HG02884 (cell line): ENCODE data around the gene DPP3.
"Not testable (repeated sequence)": the region's sequence is repeated elsewhere in the genome, so short reads cannot be mapped to it uniquely, and the experiment has no call there.

Experiments
- ATAC-seq: cut with Tn5 transposase; IDR thresholded peaks from one replicate; pipeline ENCODE4 v1.9.1; 2021; ENCODE audit warnings: mild to moderate bottlenecking, moderate library complexity; ENCODE audit not compliant: unreplicated experiment

Gene DPP3

DNA sequence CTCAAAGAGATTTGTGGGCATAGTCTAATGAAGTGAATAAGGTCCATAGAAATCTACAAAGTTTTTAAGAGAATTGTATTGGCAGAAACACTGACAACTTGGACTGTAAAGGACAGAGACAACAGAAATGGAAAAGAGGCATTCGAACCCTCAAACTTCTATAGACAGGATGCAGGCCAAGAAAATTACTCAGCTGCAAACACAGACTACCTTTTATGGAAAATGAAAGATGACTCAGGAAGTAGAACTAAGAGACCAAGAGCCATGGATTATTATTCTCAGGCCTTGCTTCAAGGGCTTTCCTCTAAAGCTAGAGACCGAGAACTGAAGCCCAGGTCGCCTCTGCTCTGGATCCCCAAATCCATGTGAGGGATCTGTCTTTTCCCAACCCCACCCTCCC, 17.3 kb upstream of the DPP3 start:
- no peak for ATAC-seq

DNA sequence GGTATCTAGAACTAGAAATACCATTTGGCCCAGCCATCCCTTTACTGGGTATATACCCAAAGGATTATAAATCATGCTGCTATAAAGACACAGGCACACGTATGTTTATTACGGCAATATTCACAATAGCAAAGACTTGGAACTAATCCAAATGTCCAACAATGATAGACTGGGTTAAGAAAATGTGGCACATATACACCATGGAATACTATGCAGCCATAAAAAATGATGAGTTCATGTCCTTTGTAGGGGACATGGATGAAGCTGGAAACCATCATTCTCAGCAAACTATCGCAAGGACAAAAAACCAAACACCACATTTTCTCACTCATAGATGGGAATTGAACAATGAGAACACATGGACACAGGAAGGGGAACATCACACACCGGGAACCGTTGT, 16.1 kb upstream of the DPP3 start:
- ATAC-seq, result not testable (repeated sequence)

DNA sequence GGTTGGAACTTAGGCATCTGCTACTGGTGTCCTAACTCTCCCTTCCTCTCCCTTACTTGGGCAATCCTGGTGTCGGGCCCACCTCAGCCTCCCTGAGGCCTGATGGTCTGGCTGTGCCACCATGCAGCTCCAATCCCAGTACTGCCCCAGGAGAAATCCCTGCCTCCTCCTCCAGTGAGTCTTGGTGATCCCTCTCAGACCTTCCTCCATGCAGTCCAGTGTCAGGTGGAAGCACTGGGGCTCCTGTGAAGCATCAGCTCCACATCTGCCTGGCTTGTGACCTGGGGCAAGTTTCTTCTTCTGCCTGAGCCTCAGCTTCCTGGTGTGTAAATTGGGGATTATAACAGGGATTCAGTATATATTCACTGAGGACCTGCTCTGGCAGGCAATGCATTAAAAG, 15.3 kb upstream of the DPP3 start:
- ATAC-seq, result no peak

DNA sequence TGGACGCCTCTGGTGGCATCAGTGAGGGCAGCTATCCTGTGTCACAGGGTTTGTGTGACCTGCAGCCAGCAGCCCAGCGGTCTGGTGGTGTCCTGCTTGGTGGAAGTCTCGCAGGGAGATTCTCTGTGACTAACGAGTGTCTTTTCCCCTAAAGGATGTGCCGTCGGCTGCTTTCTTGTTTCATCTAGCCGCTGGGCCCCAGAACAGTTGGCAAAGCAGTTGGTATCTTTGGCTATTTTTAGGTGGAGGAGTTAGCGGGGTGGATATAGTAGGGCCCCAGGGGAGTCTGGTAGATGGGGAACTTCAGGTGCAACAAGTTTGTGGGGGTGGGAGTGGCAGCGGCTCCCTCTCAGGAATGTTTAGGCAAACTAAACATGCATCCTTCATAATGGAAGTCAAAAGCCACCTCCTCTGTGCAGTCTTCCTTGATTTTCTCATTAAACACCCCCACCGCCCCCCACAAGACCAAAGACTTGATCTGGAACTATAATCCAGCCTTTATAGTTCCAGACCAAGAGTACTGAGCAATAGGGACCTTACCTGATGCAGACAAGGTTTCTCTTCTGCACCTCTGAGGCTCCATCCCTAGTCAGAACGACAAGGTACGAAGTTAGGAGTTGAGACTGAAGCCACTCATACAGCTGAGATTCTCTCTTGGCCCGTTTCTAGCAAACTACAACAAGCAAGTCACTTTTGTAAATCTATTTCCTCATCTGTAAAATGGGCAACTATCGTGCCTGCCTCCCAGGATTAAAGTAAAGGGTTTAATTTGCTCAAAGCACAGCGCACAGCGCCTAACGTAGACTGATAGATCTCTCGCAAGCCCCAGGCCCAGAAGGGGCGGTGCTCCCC, 14.6 kb upstream of the DPP3 start:
- ATAC-seq, result no peak

DNA sequence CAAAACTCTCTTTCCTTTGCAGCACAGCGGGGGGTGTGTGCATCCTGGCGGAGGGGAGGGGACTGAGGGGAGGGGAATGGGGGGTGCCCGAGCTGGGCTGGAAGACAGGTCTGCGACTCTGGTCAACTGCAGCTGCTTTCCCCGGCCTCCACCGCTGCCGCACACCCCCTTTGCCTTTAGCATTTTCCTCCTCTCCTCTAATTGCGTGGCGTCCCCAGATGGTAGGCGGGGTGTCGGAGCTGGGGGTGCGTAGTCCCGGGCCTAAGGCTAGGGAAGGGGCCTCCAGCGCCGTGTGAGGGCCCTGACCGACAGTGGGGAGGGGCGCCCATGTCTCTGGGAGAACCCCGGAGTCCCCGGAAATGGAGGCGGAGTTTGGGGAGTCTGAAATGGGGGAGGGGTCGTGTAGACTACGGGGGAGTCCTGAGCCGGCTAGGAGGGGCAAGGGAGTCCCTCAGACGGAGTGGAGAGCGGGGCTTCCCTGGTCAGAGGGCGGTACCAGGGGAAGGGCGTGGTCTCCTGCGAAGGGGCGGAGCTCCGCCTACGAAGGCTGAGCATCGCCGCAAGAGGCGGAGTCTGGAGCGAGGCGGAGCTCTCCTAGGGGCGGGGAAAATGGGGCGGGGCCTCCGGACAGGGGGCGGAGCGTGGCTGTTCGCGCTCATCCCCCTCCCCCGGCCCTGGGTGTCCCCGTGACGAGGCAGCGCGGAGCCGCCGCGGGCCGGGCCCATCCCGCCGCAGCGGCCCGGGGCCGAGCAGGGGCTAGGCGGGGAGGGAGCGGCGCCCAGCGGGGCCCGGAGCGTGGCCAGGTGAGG, 13.8 kb upstream of the DPP3 start, which contains the start of gene PELI3:
Gene PELI3 (plus strand): TSS at position 681 of the 809 bp plus-strand sequence. CDS start 1,224 bp downstream, outside the sequence.
- peak; percentile 79 for ATAC-seq

DNA sequence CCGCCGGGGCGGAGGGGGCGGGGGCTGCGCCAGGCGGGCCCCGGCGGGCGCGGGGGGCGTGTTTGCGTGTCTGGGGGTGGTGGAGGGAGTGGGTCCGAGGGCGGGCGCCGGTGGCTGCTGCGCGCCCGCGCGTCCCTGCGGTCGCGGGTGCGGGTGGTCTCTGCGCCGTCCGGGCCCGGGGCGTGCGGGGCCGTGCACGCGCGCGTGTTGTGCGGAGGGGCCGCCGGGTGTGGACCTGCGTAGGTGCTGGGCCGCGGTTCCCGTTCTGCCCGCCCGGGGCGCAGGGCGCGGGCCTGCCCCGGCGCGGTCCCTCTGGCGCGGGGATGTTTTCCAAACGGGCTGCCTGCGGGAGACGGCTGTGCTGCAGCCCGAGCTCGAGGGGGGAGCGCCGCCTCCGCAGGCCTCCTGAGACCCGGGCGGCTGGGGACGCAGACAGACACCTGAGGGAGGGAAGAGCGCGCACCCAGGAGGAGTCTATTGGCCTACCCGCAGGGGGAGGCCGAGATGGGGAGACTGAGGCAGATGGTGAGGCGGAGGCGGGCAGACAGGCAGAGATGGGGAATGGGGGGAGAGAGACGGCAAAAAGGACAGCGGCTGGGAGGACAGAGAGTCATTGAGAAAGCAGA, 13.1 kb upstream of the DPP3 start:
- ATAC-seq, result no peak

DNA sequence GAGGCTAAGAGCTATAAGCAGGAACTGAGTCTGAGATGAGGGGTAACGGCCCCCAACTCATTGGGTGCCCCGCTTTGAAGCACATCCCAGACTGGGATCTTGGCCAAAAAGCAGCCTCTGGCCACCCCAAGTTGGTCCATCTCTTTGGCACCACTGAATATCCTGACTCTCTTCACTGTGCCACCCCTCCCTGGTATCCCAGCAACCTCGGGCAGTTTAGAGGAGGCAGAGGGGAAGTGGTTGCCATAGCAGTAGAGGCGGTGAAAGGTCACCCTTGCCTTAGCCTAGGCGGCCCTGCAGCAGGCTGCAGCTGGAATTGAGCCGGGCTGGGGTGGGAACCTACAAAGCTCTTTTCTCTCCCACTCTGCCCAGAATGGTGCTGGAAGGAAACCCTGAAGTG, 12.5 kb upstream of the DPP3 start:
- ATAC-seq, result no peak

DNA sequence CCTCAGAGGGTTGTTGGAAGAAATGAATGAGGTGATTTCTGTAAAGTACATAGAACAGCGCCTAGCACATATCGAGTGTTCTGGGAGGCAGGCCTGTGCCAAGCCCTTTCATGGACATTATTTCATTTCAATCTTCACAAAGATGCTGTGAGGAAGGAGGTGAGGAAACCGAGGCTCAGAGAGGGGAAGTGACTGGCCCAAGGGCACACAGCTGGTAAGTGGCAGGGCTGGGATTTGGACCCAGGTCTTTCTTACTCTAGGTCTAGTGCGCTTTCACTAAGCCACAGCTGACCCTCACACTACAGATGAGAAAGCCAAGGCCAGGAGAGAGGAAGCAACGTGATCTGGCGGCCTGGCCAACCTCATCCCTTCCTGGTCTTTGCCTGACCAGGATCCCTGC, 11.5 kb upstream of the DPP3 start:
- no peak for ATAC-seq

DNA sequence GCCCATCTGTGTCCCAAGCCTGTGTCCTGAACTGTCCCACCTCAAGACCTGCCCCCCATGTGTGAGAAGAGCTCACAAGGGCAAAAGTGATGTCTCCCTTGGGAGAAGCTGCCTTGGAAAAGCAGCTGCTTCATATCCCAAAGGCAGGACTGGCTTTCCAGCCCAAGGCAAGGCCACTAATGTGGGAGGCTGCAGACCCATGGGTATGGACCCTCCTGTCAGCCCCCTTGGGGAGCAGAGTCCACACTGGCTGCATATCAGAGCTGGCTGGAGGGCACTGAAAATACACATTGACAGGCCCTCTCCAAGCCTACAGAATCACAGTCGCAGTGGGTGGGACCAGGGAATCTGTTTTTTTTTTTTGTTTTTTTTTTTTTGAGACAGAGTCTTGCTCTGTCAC, 10.8 kb upstream of the DPP3 start:
- ATAC-seq, result no peak

DNA sequence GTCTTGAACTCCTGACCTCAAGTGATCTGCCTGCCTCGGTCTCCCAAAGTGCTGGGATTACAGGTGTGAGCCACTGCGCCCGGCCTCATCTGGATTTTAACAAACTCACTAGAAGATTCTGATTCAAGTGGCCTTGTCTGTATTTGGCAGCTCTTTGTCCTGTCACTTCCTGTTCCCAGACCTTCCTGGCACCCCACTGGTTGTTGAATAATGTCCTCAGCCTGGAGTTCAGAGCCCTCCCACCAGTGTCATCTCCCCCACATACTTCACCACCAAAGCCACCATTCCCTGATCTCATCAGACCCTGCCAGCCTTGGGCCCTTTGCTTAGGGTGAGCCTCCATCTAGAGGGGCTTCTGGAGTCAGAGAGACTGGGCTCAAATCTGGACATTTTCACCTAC, 10.2 kb upstream of the DPP3 start:
- no peak for ATAC-seq

DNA sequence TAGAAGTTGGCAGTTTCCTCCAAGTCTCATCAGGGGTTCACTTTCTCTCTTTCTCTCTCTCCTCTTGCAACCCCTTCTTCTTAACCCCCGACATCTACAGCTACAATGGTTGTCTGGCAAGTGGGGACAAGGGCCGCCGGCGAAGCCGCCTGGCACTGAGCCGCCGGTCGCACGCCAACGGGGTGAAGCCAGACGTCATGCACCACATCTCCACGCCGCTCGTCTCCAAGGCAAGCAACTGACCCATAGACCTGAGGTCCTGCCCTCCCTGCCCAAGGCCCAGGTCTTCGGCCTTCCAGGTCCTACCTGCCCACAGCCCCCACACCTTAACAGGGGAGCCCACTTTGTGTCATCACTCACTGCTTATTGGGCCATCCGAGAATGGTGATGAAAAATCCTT, 9.1 kb upstream of the DPP3 start:
- ATAC-seq, result no peak

DNA sequence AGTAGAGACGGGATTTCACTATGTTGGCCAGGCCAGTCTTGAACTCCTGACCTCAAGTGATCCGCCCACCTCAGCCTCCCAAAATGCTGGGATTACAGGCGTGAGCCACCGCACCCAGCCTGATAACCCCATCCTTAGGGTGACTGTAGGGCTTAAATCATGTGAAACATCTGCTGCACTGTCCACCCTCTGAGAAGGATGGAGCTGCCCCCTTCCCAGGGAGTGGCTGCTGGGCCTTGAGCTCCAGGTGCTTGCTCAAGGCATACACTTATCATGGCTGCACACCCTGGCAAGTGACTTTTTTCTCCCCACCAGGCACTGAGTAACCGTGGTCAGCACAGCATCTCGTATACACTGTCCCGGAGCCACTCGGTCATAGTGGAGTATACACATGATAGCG, 8.2 kb upstream of the DPP3 start:
- no peak for ATAC-seq

DNA sequence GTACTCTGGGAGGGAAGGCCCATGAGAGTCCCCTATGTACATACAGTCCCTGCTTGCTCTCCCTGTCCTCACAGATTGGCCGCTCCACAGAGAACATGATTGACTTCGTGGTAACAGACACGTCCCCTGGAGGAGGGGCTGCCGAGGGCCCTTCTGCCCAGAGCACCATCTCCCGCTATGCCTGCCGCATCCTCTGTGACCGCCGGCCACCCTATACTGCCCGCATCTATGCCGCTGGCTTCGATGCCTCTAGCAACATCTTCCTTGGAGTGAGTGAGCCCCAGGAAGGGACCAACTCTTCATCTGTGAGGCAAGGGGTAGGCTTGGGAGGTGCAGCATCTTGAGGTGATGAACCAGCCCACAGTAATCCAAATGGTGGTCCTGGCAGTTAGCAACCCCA, 7.1 kb upstream of the DPP3 start:
- no peak for ATAC-seq

DNA sequence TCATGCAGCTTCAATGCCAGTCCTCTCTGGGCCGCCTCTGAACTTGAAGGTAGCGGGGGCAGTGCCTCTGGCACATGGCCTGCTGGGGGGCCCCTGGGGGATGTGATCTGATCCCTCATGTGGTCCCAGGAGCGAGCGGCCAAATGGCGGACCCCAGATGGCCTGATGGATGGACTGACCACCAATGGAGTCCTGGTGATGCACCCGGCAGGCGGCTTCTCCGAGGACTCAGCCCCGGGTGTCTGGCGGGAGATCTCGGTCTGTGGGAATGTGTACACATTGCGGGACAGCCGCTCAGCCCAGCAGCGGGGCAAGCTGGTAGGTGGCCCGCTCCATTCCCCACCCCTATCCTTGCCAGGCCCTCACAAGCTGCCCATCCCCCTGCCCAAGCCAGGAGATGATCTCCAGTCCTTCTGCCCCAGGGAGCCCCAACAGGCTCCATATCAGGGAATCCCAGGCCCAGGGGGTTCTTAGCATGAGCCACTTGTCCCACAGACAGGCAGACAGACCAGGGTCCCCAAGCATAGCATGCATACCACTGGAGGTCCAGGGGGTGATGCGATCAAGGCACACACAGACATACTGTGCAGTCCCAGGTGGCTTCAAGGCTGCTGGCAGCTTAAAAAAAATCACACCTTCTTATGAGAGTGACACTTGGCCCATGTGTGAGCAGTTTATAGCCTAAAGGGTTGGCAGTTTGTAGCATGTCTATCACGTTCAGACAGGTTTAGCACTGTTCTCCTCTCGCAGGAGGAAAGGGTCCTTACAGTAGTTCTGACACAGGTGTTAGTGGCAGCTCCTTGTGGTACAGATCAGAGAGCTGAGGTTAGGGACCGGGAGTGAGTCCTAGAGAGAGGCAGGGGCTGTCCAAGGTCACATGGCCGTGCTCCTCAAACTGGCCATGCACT, 6.4 kb upstream of the DPP3 start:
- ATAC-seq, result no peak

DNA sequence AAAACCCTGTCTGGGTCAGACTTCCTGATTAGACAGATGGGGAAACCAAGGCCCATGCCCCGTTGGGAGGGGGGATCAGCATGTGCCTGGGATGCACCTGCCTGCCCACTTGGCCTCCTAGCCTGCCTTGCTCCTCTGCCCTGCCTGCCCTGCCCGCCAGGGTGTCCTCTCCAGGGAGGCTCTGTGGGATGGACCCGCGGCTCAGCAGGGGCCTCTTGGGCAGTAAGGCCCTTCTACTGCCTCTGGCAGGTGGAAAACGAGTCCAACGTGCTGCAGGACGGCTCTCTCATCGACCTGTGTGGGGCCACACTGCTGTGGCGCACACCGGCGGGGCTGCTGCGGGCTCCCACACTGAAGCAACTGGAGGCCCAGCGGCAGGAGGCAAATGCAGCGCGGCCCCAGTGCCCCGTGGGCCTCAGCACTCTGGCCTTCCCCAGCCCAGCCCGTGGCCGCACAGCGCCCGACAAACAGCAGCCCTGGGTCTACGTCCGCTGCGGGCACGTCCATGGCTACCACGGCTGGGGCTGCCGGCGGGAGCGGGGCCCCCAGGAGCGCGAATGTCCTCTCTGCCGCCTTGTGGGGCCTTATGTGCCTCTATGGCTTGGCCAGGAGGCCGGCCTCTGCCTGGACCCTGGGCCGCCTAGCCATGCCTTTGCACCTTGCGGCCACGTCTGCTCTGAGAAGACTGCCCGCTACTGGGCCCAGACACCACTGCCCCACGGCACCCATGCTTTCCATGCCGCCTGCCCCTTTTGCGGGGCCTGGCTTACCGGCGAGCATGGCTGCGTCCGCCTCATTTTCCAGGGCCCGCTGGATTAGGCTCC, 4.7 kb upstream of the DPP3 start:
- ATAC-seq, result no peak

DNA sequence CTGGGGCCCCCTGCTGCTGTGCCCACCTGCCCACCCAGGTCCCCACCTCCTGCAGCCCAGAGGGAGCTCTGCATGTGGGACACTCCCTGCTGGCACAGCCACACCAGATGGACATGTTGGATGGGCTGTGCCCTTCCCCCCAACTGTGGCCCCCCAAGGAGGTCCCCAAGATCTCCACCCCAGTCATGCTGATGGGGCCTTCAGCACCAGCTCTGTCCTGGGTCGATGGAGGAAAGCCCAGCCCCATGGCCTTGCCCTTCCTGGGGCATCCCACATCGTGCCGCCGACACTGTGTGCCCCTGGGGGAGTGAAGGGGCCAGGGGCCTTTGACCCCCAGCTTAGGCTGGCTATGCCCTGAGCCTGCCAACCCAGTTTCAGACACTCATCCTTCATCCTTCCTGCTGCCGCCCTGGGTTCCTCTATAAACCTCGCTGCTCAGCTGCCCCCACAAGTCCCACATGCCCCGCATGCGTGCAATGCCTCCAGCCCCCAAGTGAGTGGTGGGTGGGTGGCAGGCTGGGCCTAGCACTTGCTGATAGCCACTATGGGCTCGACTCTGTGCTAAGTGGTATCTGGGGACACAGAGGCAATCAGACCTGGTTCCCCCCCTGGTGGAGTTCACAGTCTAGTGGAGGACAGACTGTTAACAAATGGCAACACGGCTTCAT, 3.9 kb upstream of the DPP3 start:
- ATAC-seq, result no peak

DNA sequence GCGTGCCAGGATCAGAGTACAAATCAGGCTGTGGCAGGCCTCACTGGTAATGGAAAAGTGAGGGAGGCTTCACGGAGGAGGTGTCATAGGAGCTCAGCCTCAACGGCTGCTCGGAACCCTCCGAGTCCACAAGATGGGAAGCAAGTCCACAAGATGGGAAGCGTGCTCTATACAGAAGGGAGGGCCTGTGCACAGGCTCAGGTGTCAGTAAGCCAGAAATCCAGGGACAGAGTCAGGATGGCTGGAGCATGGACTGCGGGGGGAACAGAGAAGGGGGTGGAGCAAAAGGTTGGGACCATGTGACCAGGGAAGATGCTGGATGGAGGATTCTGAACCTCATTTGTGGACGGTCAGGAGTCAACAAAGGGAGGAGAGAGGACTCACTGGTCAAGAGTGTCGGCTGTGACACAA, 3.4 kb upstream of the DPP3 start:
- ATAC-seq, result no peak

DNA sequence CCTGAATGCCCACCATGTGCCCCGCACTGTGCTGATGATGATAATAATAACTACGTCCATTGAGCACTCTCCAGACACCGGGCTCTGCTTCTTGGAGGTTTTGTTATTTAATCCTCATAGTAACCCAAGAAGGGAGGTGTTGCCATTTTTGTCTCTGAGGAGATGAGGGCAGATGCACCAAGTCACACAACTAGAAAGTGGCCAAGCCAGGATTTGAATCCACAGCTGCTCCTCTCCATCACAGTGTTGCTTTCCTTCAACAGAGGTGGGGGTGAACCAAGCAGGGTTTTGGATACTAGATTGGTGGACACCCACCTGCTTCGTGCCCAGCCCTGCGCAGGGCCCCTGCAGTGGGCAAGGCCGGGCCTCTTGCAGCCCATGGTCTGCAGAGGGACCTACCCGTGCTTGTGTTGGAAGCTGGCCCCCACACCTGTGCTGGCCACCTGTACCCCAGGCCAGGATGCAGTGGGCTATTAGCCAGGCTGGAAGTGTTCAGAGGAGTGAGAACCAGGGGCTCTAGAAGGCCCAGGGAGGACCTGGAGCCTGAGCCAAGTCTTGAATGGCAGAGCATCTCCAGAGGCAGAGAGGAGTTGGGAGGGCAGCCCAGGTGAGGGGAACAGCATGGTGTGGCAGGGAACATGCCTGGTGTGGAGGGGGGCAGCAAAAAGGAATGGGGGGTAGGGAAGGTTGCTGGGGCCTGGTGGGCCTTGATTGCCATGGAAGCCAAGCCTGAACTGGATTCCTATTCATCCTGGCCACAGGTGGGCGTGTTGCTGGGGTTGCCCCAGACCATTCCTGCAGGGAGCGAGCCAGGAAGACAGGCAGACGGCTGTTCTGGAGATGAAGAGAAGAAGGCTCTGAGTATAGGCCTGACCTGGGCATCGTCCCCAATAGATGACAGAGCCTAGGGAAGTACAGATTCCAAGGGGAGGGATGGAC, 2.7 kb upstream of the DPP3 start:
- no peak for ATAC-seq
